ENCODE results near the gene PTDSS2. TPM values are rescaled to one million over a fixed set of nuclear protein-coding genes. Genes with fewer than 3 reads are reported as not detected.

PTDSS2 gene
- total and polyA plus RNA-seq, 7 donors = 11.8 to 26.0 (median 19.6) TPM

GRCh38 chr11:461626-462025 is 11.5 kb downstream of the PTDSS2 start:
- H3K4me3 ChIP-seq = no peak overlapping the region
- no peak overlapping the region for H3K27ac ChIP-seq
- 89 to 96% (median 95%) methylated on average over 9 of the region's 9 CpGs for WGBS, 3 donors
- intact Hi-C loops (cut with DNase I) = no loop called here
- TF ChIP-seq CTCF (IDR thresholded peaks at IDR 0.05) = no peak
- H3K4me1 ChIP-seq = no peaks in the 10 kb centered on the region
- H3K36me3 ChIP-seq (ENCODE audit: insufficient read depth in 1 of 2, low read depth in 1 of 2) = peaks cover 3 to 56% of the 10 kb centered on the region in 2 donors
- ATAC-seq (no peak), DNase-seq (peak in 1 of 2 donors; percentile 4)
- H3K9me3 ChIP-seq = no peaks in the 10 kb centered on the region
- no peaks in the 10 kb centered on the region for H3K27me3 ChIP-seq (ENCODE audit: insufficient read depth in 3 of 3, low read length in 2 of 3)

- no peak overlapping the region for H3K27ac ChIP-seq
- H3K4me3 ChIP-seq = no peak overlapping the region
- WGBS, 3 donors = 92 to 95% (median 94%) methylated on average over 16 of the region's 16 CpGs
- intact Hi-C loops (cut with DNase I) = no loop called here
- H3K9me3 ChIP-seq = no peaks in the 10 kb centered on the region
- peak in 1 of 4 donors; percentile 22 for ATAC-seq
- peak; percentile 8 to 41 for DNase-seq
- no peaks in the 10 kb centered on the region for H3K27me3 ChIP-seq (ENCODE audit: insufficient read depth in 3 of 3, low read length in 2 of 3)
- H3K4me1 ChIP-seq = no peaks in the 10 kb centered on the region
- peaks cover 3 to 54% of the 10 kb centered on the region in 2 donors for H3K36me3 ChIP-seq (ENCODE audit: insufficient read depth in 1 of 2, low read depth in 1 of 2)
- TF ChIP-seq CTCF (IDR thresholded peaks at IDR 0.05) = no peak
Observed at GRCh38 chr11:462107-462890, 12.2 kb downstream of the PTDSS2 start.

GRCh38 chr11:464316-464715 is 14.2 kb downstream of the PTDSS2 start:
- intact Hi-C loops (cut with DNase I) = no loop called here

GRCh38 chr11:465896-466530 is 15.9 kb downstream of the PTDSS2 start:
- ATAC-seq (no peak), DNase-seq (peak in 1 of 2 donors; percentile 1)
- Histone ChIP-seq H3K27me3 (ENCODE audit: insufficient read depth in 3 of 3, low read length in 2 of 3) (no peaks in the 10 kb centered on the region), H3K4me3 (no peak overlapping the region), H3K9me3 (no peaks in the 10 kb centered on the region), H3K27ac (no peak overlapping the region), H3K4me1 (peaks cover 12% of the 10 kb centered on the region), H3K36me3 (ENCODE audit: insufficient read depth in 1 of 2, low read depth in 1 of 2) (peaks cover 0 to 31% of the 10 kb centered on the region in 2 donors)
- no peak for TF ChIP-seq CTCF (IDR thresholded peaks at IDR 0.05)
- intact Hi-C loops (cut with DNase I) = loop anchor here in 1 of 2 donors (5.0 kb wide), 1 partner anchor 36 kb away; no protein-coding TSS in a partner anchor
- 89 to 91% (median 90%) methylated on average over 9 of the region's 9 CpGs for WGBS, 3 donors

More at GRCh38 chr11:464316-464715, 14.2 kb downstream of the PTDSS2 start:
- ATAC-seq = no peak
- no peak overlapping the region for H3K27ac ChIP-seq
- peaks cover 3% of the 10 kb centered on the region for H3K4me1 ChIP-seq
- 93 to 94% (median 94%) methylated on average over 24 of the region's 24 CpGs for WGBS, 3 donors
- H3K4me3 ChIP-seq = no peak overlapping the region
- H3K27me3 ChIP-seq (ENCODE audit: insufficient read depth in 3 of 3, low read length in 2 of 3) = no peaks in the 10 kb centered on the region
- TF ChIP-seq CTCF (IDR thresholded peaks at IDR 0.05) = no peak
- DNase-seq = peak; percentile 10 to 43
- H3K36me3 ChIP-seq (ENCODE audit: insufficient read depth in 1 of 2, low read depth in 1 of 2) = peaks cover 3 to 48% of the 10 kb centered on the region in 2 donors
- no peaks in the 10 kb centered on the region for H3K9me3 ChIP-seq

Measured in psoas muscle (tissue), 8 donors.